ENCODE measurements around the gene OPCML.

The OPCML gene

GRCh38 chr11:132665205-132665604 lies 867.1 kb downstream of the OPCML start:
- in situ Hi-C loops (cut with MboI; ENCODE audit: low sequenced_read_pairs, unreplicated experiment): no loop called here
- DNase-seq (ENCODE audit: low spot score): no peak

GRCh38 chr11:132658696-132659095 lies 873.6 kb downstream of the OPCML start:
- DNase-seq (ENCODE audit: low spot score): no peak
- in situ Hi-C loops (cut with MboI; ENCODE audit: low sequenced_read_pairs, unreplicated experiment): no loop called here
- TF ChIP-seq CTCF (IDR thresholded peaks at IDR 0.05; ENCODE audit: borderline replicate concordance, control extremely low read depth, extremely low read depth, insufficient read depth, missing control alignments): no peak

More at GRCh38 chr11:132665205-132665604, 867.1 kb downstream of the OPCML start:
- no peak for TF ChIP-seq CTCF (IDR thresholded peaks at IDR 0.05; ENCODE audit: borderline replicate concordance, control extremely low read depth, extremely low read depth, insufficient read depth, missing control alignments)

- in situ Hi-C loops (cut with MboI; ENCODE audit: low sequenced_read_pairs, unreplicated experiment): no loop called here
- no peak for TF ChIP-seq CTCF (IDR thresholded peaks at IDR 0.05; ENCODE audit: borderline replicate concordance, control extremely low read depth, extremely low read depth, insufficient read depth, missing control alignments)
- DNase-seq (ENCODE audit: low spot score): no peak
These were observed 874.3 kb downstream of the OPCML start for GRCh38 chr11:132658004-132658403.

- in situ Hi-C loops (cut with MboI; ENCODE audit: low sequenced_read_pairs, unreplicated experiment): no loop called here
- DNase-seq (ENCODE audit: low spot score): no peak
- TF ChIP-seq CTCF (IDR thresholded peaks at IDR 0.05; ENCODE audit: borderline replicate concordance, control extremely low read depth, extremely low read depth, insufficient read depth, missing control alignments): no peak
These were observed 877.0 kb downstream of the OPCML start for GRCh38 chr11:132655187-132655855.

- in situ Hi-C loops (cut with MboI; ENCODE audit: low sequenced_read_pairs, unreplicated experiment): no loop called here
- no peak for DNase-seq (ENCODE audit: low spot score)
- TF ChIP-seq CTCF (IDR thresholded peaks at IDR 0.05; ENCODE audit: borderline replicate concordance, control extremely low read depth, extremely low read depth, insufficient read depth, missing control alignments): no peak
These were observed 879.1 kb downstream of the OPCML start for GRCh38 chr11:132653237-132653636.

- no peak for DNase-seq (ENCODE audit: low spot score)
- no peak for TF ChIP-seq CTCF (IDR thresholded peaks at IDR 0.05; ENCODE audit: borderline replicate concordance, control extremely low read depth, extremely low read depth, insufficient read depth, missing control alignments)
- in situ Hi-C loops (cut with MboI; ENCODE audit: low sequenced_read_pairs, unreplicated experiment): no loop called here
These were observed 881.2 kb downstream of the OPCML start for GRCh38 chr11:132650969-132651720.
